Thyroid gland (tissue), 4 donors: ENCODE data around the gene ITGAV.

Experiments
- POLR2A ChIP-seq, 2 donors: fragments of 450-650 bp; IDR thresholded peaks; one replicate each; pipeline ENCODE4 v1.6.1; 2017; ENCODE audit warnings: antibody characterized with exemption in 2 of 2, mild to moderate bottlenecking in 2 of 2, moderate library complexity in 1 of 2
- TF ChIP-seq, protein P1 (sequence below), 6 experiments: fragments of 200-600 bp in 3 of 6; fragments of 450-650 bp in 3 of 6; sonication (generic) in 3 of 6; IDR thresholded peaks; one replicate each; pipeline ENCODE4 v1.5.1; 2016 to 2019; ENCODE audit warnings: antibody characterized with exemption in 6 of 6, mild to moderate bottlenecking in 2 of 6, inconsistent platforms in 1 of 6, moderate library complexity in 1 of 6

DNA sequence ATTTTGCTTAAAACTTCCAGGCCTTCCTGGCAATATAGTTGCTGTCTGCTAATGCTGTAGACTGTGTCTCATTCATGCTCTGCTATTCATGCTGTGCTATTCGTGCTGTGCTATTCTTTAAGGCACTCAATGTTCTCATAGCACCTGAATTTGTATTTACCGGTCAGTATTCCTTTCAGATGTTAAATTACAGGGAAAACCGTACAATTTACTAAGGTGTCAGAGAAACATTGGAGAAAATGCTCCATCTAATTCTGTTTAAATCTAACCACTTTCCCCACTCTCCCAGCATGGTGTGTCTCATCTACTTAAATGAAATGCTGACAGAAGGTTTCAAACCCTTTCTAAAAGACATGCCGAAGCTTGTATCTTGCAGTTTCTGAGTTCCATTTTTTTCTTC is 129.0 kb downstream of the ITGAV start:
- TF ChIP-seq POLR2A (IDR thresholded peaks at IDR 0.05) = no peak
- TF ChIP-seq, protein P1, sequence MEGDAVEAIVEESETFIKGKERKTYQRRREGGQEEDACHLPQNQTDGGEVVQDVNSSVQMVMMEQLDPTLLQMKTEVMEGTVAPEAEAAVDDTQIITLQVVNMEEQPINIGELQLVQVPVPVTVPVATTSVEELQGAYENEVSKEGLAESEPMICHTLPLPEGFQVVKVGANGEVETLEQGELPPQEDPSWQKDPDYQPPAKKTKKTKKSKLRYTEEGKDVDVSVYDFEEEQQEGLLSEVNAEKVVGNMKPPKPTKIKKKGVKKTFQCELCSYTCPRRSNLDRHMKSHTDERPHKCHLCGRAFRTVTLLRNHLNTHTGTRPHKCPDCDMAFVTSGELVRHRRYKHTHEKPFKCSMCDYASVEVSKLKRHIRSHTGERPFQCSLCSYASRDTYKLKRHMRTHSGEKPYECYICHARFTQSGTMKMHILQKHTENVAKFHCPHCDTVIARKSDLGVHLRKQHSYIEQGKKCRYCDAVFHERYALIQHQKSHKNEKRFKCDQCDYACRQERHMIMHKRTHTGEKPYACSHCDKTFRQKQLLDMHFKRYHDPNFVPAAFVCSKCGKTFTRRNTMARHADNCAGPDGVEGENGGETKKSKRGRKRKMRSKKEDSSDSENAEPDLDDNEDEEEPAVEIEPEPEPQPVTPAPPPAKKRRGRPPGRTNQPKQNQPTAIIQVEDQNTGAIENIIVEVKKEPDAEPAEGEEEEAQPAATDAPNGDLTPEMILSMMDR (IDR thresholded peaks at IDR 0.05) = no peak
